GM13977 (cell line): ENCODE results near the gene PACC1.

Experiments
- DNase-seq: peaks from one replicate; pipeline ENCODE4 v3.0.0; 2012; ENCODE audit warnings: low spot score
- CTCF ChIP-seq: IDR thresholded peaks from 2 replicates; pipeline ENCODE4 v1.5.1; 2012; ENCODE audit warnings: mild to moderate bottlenecking, control low read depth; ENCODE audit not compliant: insufficient read depth; ENCODE audit errors: extremely low read depth, missing control alignments
- in situ Hi-C: fragments of 300-500 bp; cut with MboI; formaldehyde crosslinking; loops from one replicate; pipeline ENCODE4 v1.12.0; 2022; ENCODE audit warnings: low sequenced_read_pairs, low pct_unique_long_range_greater_than_20kb, mixed read lengths, inconsistent platforms; ENCODE audit not compliant: unreplicated experiment

Gene PACC1

DNA sequence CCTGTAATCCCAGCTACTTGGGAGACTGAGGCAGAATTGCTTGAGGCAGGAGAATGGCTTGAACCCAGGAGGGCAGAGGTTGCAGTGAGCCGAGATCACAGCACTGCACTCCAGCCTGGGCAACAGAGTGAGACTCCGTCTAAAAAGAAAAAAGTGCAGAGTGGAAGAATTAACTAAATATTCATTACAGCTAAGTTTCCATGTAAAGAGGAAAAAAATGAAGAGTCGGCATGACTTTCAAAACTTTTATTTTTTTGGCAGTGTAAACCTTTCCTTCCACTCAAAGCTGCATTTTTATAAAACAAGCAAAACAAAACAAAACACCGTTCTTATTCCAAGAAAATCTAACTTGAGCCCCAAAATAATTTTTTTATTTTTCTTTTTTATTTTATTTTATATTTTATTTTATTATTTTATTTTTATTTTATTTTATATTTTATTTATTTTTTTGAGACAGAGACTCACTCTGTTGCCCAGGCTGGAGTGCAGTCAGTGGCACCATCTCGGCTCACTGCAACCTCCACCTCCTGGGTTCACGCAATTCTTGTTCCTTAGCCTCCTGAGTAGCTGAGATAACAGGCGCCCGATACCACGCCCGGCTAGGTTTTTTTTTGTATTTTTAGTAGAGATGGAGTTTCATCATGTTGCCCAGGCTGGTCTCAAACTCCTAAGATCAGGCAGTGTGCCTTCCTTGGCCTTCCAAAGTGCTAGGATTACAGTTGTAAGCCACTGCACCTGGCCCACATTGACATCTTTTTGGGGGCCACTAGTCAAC is 62.9 kb downstream of the PACC1 start:
- no peak for DNase-seq
- in situ Hi-C loops: loop anchor here (10.0 to 25.0 kb wide), 2 partner anchors 277 to 664 kb away; partner anchors contain the start of gene NEK2
- no peak for TF ChIP-seq CTCF

DNA sequence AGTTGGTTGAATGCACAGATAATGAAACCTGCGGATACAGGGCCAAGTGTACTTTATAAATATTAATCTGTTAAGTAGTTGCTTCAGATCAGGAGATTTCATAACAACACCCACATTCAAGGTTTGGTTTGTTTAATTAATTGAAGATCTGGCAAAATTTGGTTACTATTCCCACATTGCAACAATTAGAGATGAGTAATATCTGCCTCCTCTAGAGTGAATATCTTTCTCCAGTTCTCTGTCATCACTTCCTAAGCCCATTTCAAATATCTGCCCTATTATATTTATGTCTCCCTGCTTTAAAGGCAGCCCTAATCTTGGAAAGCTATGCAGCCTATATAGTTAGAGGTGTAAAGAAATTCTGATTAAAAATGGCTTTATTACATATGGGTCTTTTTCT is 68.1 kb downstream of the PACC1 start:
- no peak for TF ChIP-seq CTCF
- no peak for DNase-seq
- in situ Hi-C loops: no loop called here

DNA sequence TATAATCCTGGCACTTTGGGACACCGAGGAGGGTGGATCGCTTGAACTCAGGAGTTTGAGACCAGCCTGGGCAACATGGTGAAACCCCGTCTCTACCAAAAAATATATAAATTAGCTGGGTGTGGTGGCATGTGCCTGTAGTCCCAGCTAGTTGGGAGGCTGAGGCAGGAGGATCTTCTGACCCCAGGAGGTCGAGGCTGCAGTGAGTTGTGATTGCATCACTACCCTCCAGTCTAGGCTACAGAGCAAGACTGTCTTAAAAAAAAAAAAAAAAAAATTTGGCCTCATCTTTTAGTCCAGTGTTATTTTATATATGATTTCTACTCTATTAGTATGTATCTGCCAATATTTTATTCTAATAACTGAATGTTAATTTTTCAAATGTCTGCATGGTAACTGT is 69.8 kb downstream of the PACC1 start:
- in situ Hi-C loops: no loop called here

DNA sequence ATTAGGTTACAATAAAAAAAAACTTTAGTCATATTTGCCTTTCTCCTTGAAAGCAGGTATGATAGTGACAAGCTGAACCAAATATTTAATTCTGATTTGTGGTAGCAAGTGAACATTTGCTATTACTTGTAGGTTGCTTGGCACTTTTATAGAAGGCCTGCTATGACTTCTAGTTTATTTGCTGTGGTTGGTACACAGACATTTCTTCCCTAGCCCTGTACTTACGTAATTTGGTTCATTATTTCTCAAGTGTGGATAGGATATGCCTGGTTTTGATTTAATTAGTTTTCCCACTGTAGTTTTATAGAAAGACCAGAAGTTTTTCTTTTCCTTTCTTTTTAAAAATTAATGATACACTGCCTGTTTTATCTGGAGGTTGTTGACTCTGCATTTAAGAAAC is 73.6 kb downstream of the PACC1 start:
- in situ Hi-C loops: no loop called here
- TF ChIP-seq CTCF: no peak
- DNase-seq: no peak

More for the DNA sequence above, 69.8 kb downstream of the PACC1 start:
- no peak for TF ChIP-seq CTCF
- DNase-seq: no peak

- DNase-seq: no peak
- TF ChIP-seq CTCF: no peak
- in situ Hi-C loops: no loop called here
These were observed 85.6 kb downstream of the PACC1 start for GRCh38 chr1:212329105-212329504.

DNA sequence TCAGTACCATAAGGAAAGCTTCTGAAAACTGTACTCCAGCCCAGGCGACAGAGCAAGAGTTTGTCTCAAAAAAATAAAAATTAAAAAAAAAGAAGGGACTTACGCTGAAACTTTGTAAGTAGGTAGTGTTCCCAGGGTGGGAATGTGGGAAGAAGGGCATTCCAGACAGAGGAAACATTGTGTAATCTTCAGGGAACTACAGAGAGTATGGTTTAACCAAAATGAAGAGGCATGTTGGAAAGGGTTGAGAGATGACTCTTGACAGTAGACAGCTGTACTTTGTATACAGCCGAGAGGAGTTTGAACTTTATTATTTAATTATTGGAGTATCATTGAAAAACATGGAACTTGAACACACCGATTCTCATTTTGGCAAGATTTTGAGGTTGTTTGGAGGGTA is 86.4 kb downstream of the PACC1 start:
- no peak for TF ChIP-seq CTCF
- in situ Hi-C loops: no loop called here
- no peak for DNase-seq

DNA sequence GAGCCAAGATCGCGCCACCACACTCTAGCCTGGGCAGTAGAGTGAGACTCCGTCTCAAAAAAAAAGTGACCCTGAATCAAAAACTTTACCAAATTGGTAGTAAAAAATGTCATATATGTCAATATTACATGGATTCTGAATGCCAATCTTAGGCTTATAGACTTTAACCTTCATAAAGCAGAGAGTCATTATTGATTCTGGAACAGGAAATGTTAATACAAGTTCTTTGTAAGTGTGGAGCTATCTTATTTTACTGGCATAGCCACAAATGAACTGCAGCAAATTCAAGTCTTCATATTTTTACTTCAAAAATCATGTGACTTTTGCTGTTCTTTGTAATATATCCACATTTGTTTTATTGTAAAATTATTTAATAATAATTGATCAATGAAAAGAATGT is 88.1 kb downstream of the PACC1 start:
- DNase-seq: no peak
- no peak for TF ChIP-seq CTCF
- in situ Hi-C loops: no loop called here
